Measurements from ENCODE around the gene POU2AF1. TPM values are rescaled to one million over a fixed set of nuclear protein-coding genes. Genes with fewer than 3 reads are reported as not detected.
A peak's percentile ranks its signal among the peaks of the same experiment; 100 is the strongest.

The POU2AF1 gene
- total and polyA plus RNA-seq, 2 of the 13 experiments (the other 11 are each of a cell fraction or from before 2014, with no cell fraction given) = 1.9 to 3.6 TPM

- TF ChIP-seq RFXAP (CRISPR knock-in tag; IDR thresholded peaks at IDR 0.05; ENCODE audit: borderline replicate concordance) = no peak; the same call in 1 of the 2 replicates
- no peak for TF ChIP-seq TERF1 (CRISPR knock-in tag; IDR thresholded peaks at IDR 0.05)
- no peak for TF ChIP-seq KLF9 (CRISPR knock-in tag; IDR thresholded peaks at IDR 0.05; ENCODE audit: low read depth)
- TF ChIP-seq FOXA3 (CRISPR knock-in tag; IDR thresholded peaks at IDR 0.05) = peak; percentile 68
- TF ChIP-seq ZNF646 (CRISPR knock-in tag; IDR thresholded peaks at IDR 0.05) = no peak; the same call in 1 of the 2 replicates
- TF ChIP-seq POGK (CRISPR knock-in tag; conservative IDR thresholded peaks at IDR 0.05) = no peak
- peak; percentile 87 for TF ChIP-seq ZGPAT (CRISPR knock-in tag; IDR thresholded peaks at IDR 0.05)
- TF ChIP-seq YEATS4 (CRISPR knock-in tag; IDR thresholded peaks at IDR 0.05; ENCODE audit: borderline replicate concordance) = no peak
- TF ChIP-seq HMG20A (CRISPR knock-in tag; IDR thresholded peaks at IDR 0.05; ENCODE audit: borderline replicate concordance) = peak; percentile 32; the same call in 1 of the 2 replicates
- TF ChIP-seq ZNF652 (CRISPR knock-in tag; IDR thresholded peaks at IDR 0.05; ENCODE audit: borderline replicate concordance, low read depth) = no peak; the same call in 1 of the 2 replicates
- TF ChIP-seq ATF7-NPFF (CRISPR knock-in tag; IDR thresholded peaks at IDR 0.05; ENCODE audit: low read depth) = no peak
- TF ChIP-seq GRHL1 (CRISPR knock-in tag; conservative IDR thresholded peaks at IDR 0.05) = no peak
Measured at GRCh38 chr11:111422494-111423249, 43.6 kb upstream of the POU2AF1 start (continued).
